MV-4-11 (cell line): ENCODE measurements around the gene MZT2A.
"Not testable (repeated sequence)": the region's sequence is repeated elsewhere in the genome, so short reads cannot be mapped to it uniquely, and the experiment has no call there.

Source experiments
- DNase-seq: peaks from one replicate; lab custom pipeline; 2025; lab: John Stamatoyannopoulos, UW

The MZT2A gene

GRCh38 chr2:131451265-131451949 lies 40.8 kb downstream of the MZT2A start:
- DNase-seq, result not testable (repeated sequence)

- not testable (repeated sequence) for DNase-seq
Observed at GRCh38 chr2:131447981-131448380, 44.2 kb downstream of the MZT2A start.

GRCh38 chr2:131445896-131446295 lies 46.3 kb downstream of the MZT2A start:
- no peak for DNase-seq

- not testable (repeated sequence) for DNase-seq
Observed at GRCh38 chr2:131445515-131445797, 46.7 kb downstream of the MZT2A start.

GRCh38 chr2:131444736-131445514 lies 47.3 kb downstream of the MZT2A start:
- not testable (repeated sequence) for DNase-seq

- DNase-seq, result not testable (repeated sequence)
Observed at GRCh38 chr2:131440742-131441468, 51.3 kb downstream of the MZT2A start.
